GM21367 (cell line): ENCODE results near the gene TMEM86B.

Experiments
- ATAC-seq: cut with Tn5 transposase; IDR thresholded peaks from one replicate; pipeline ENCODE4 v1.9.1; 2021; ENCODE audit not compliant: unreplicated experiment

TMEM86B gene

GRCh38 chr19:55179606-55180484 lies 48.7 kb downstream of the TMEM86B start, which contains the start of gene SYT5:
Gene SYT5 (minus strand): TSS chr19:55180289. CDS start chr19:55179041, 1,248 bp downstream.
- ATAC-seq: no peak

- ATAC-seq: peak; percentile 58
Measured at GRCh38 chr19:55178781-55179599, 49.6 kb downstream of the TMEM86B start.
